GM12878 (cell line): ENCODE data around the gene DDX39A. TPM values are rescaled to one million over a fixed set of nuclear protein-coding genes. Genes with fewer than 3 reads are reported as not detected.

Source experiments
- ATAC-seq: fragments of 200-7000 bp; cut with Tn5 transposase; 3 replicates; pipeline ENCODE4 v1.9.1; 2020; ENCODE audit warnings: mild to moderate bottlenecking, moderate library complexity
- BruUV-seq: library from RNA; stranded (reverse); fragments of 400-500 nt; replicated peaks from 2 replicates; lab custom pipeline; 2021; lab: Mats Ljungman, UMichigan
- CTCF ChIA-PET: fragments of 300-600 bp; sonication (Branson Sonifier 250); formaldehyde crosslinking; extraction: SDS; loops from one replicate; lab custom pipeline; 2021; ENCODE audit warnings: inconsistent platforms; lab: Yijun Ruan, JAX
- POLR2A ChIA-PET: fragments of 350-600 bp; formaldehyde crosslinking; extraction: SDS; loops from one replicate; lab custom pipeline; 2021; ENCODE audit warnings: inconsistent platforms; lab: Charles Lee
- RAD21 ChIA-PET: fragments of 300-600 bp; sonication (Branson Sonifier 250); formaldehyde crosslinking; loops from one replicate; lab custom pipeline; 2023; ENCODE audit warnings: antibody characterized with exemption; ENCODE audit not compliant: unreplicated experiment; lab: Charles Lee
- SMC1A ChIA-PET: fragments of 300-600 bp; sonication (Branson Sonifier 250); formaldehyde crosslinking; loops from one replicate; lab custom pipeline; 2023; ENCODE audit not compliant: unreplicated experiment, uncharacterized antibody; lab: Charles Lee
- DNase-seq: peaks from one replicate; pipeline ENCODE4 v3.0.0-alpha.2; 2011; ENCODE audit warnings: low read depth, low spot score
- FAIRE-seq: peaks from 3 replicates; lab custom pipeline; 2011; peaks lifted over from hg19 to GRCh38; lab: Jason Lieb, UNC
- H2AFZ ChIP-seq: 2 replicates; pipeline ENCODE4 v1.6.0; 2011; ENCODE audit warnings: low read depth, low read length, control low read depth; ENCODE audit not compliant: control insufficient read depth
- H3K27ac ChIP-seq: 2 replicates; pipeline ENCODE4 v1.5.1; 2011; ENCODE audit warnings: control low read depth; ENCODE audit not compliant: control insufficient read depth, insufficient read depth
- H3K27me3 ChIP-seq, 2 experiments: replicated peaks in 1 of 2; 2 replicates each; pipeline versions ENCODE4 v1.6.0 to v1.6.1; 2011; ENCODE audit warnings: low read length in 1 of 2; ENCODE audit not compliant: control insufficient read depth in 2 of 2, insufficient read depth in 2 of 2
- H3K36me3 ChIP-seq, 2 experiments: 2 replicates each; pipeline ENCODE4 v1.5.1; 2011; ENCODE audit warnings: low read length in 1 of 2; ENCODE audit not compliant: control insufficient read depth in 2 of 2, insufficient read depth in 2 of 2
- H3K4me1 ChIP-seq: 2 replicates; pipeline ENCODE4 v1.6.1; 2011; ENCODE audit warnings: mild to moderate bottlenecking, low read length, moderate library complexity, mixed read lengths; ENCODE audit not compliant: control insufficient read depth, insufficient read depth
- H3K4me2 ChIP-seq: 2 replicates; pipeline ENCODE4 v1.6.0; 2011; ENCODE audit warnings: control low read depth; ENCODE audit not compliant: control insufficient read depth, insufficient read depth
- H3K4me3 ChIP-seq: fragments of 200-600 bp; sonication (generic); 2 replicates; pipeline ENCODE4 v1.5.1; 2016
- H3K79me2 ChIP-seq: 2 replicates; pipeline ENCODE4 v1.6.0; 2011; ENCODE audit warnings: low read length; ENCODE audit not compliant: control insufficient read depth, insufficient read depth
- H3K9ac ChIP-seq: 2 replicates; pipeline ENCODE4 v1.8.0; 2011; ENCODE audit warnings: low read length, control low read depth, mixed read lengths; ENCODE audit not compliant: control insufficient read depth, insufficient read depth
- H3K9me3 ChIP-seq: replicated peaks from 3 replicates; pipeline ENCODE4 v1.5.1; 2011; ENCODE audit warnings: mild to moderate bottlenecking, low read length; ENCODE audit not compliant: control insufficient read depth, insufficient read depth
- H4K20me1 ChIP-seq: 2 replicates; pipeline ENCODE4 v1.6.0; 2011; ENCODE audit not compliant: control insufficient read depth, insufficient read depth
- BMI1 ChIP-seq: fragments of 450-650 bp; IDR thresholded peaks from 2 replicates; pipeline ENCODE4 v1.6.1; 2016; ENCODE audit warnings: mild to moderate bottlenecking, moderate library complexity, borderline replicate concordance
- BRCA1 ChIP-seq: IDR thresholded peaks from 2 replicates; pipeline ENCODE4 v1.6.1; 2011; ENCODE audit warnings: low read depth, low read length, improper control_type of control experiment
- CBFB ChIP-seq: IDR thresholded peaks from 2 replicates; pipeline ENCODE4 v1.6.1; 2016; ENCODE audit warnings: antibody characterized with exemption, low read depth
- CEBPB ChIP-seq, 2 experiments: fragments of 150-350 bp in 1 of 2; IDR thresholded peaks; 2 replicates each; pipeline ENCODE4 v1.6.1; 2012 to 2014; ENCODE audit warnings: low read depth in 2 of 2, low read length in 2 of 2, borderline replicate concordance in 1 of 2, inconsistent platforms in 1 of 2
- CTCF ChIP-seq, 3 experiments: IDR thresholded peaks in 2 of 3; conservative IDR thresholded peaks in 1 of 3; 2 replicates each; pipeline ENCODE4 v1.5.1; 2011; ENCODE audit warnings: low read depth in 3 of 3, low read length in 3 of 3, mild to moderate bottlenecking in 3 of 3, control low read depth in 2 of 3, moderate library complexity in 2 of 3, inconsistent platforms in 1 of 3, mixed read lengths in 1 of 3; ENCODE audit not compliant: control insufficient read depth in 2 of 3, insufficient read depth in 1 of 3; ENCODE audit errors: extremely low read depth in 1 of 3
- EED ChIP-seq: sonication (generic); IDR thresholded peaks from 2 replicates; pipeline ENCODE4 v1.6.1; 2016; ENCODE audit warnings: antibody characterized with exemption, low read depth
- HDAC2 ChIP-seq: fragments of 200-600 bp; sonication (generic); IDR thresholded peaks from 2 replicates; pipeline ENCODE4 v1.6.1; 2017
- NRF1 ChIP-seq: conservative IDR thresholded peaks from 2 replicates; pipeline ENCODE4 v1.6.1; 2011; ENCODE audit warnings: mild to moderate bottlenecking, low read depth, low read length, improper control_type of control experiment
- POLR2A ChIP-seq: IDR thresholded peaks from 2 replicates; pipeline ENCODE4 v1.6.1; 2011; ENCODE audit warnings: low read depth, mild to moderate bottlenecking, low read length
- SMAD5 ChIP-seq: IDR thresholded peaks from 2 replicates; pipeline ENCODE4 v1.6.1; 2016; ENCODE audit warnings: antibody characterized with exemption, low read depth
- SP1 ChIP-seq: IDR thresholded peaks from one replicate; pipeline ENCODE4 v1.6.1; 2011; ENCODE audit warnings: low read depth, low read length
- SRF ChIP-seq, 2 experiments: IDR thresholded peaks; 2 replicates each; pipeline ENCODE4 v1.6.1; 2011; ENCODE audit warnings: low read depth in 2 of 2, low read length in 2 of 2, mild to moderate bottlenecking in 1 of 2, moderate library complexity in 1 of 2
- TARDBP ChIP-seq: IDR thresholded peaks from 2 replicates; pipeline ENCODE4 v1.6.1; 2016; ENCODE audit warnings: borderline replicate concordance
- ZNF274 ChIP-seq: IDR thresholded peaks from one replicate; pipeline ENCODE4 v1.8.0; 2011; ENCODE audit not compliant: insufficient read length, insufficient read depth
- WGBS: methylation state at CpG from one replicate; pipeline ENCODE4 v1.1.6; 2016; ENCODE audit warnings: low lambda C conversion rate; ENCODE audit not compliant: insufficient replicate concordance, insufficient coverage; ENCODE audit errors: missing lambda C conversion rate; 5-methylcytosine and 5-hydroxymethylcytosine counted together
- in situ Hi-C: fragments of 300-500 bp; cut with MboI; formaldehyde crosslinking; loops from 9 replicates; pipeline ENCODE4 v1.14.3; 2018; ENCODE audit warnings: mixed read lengths
- intact Hi-C: fragments of 100-400 bp; cut with micrococcal nuclease; formaldehyde crosslinking; loops from one replicate; pipeline ENCODE4 v1.14.2; 2022; ENCODE audit not compliant: unreplicated experiment
- polyA plus RNA-seq, 11 experiments: library from polyadenylated mRNA; depleted of rRNA in 4 of 11; unstranded in 6 of 11; stranded (reverse) in 5 of 11; fragments of >200 nt; fragmentation: Nextera tagmentation in 4 of 11; fragmentation: Illumina TruSeq in 1 of 11; extraction: Ambion mirVana in 4 of 11; extraction: Trizol in 1 of 11; gene quantifications; 1 replicate in 1 of 11; 2 replicates in 10 of 11; pipeline versions ENCODE4 v1.2.1 to v1.2.3, GENCODE V29; 2011 to 2016; ENCODE audit warnings: inconsistent platforms in 2 of 11, missing spikeins in 2 of 11, low read depth in 1 of 11
- total RNA-seq, 4 experiments: library from RNA; depleted of rRNA in 3 of 4; stranded (reverse); fragments of >200 nt in 3 of 4; fragmentation: Illumina TruSeq in 1 of 4; extraction: Trizol in 1 of 4; gene quantifications; 2 replicates each; pipeline versions ENCODE4 v1.2.1 to v1.2.3, GENCODE V29; 2013 to 2021
- TF ChIP-seq, protein P1 (sequence below): fragments of 450-650 bp; IDR thresholded peaks from 2 replicates; pipeline ENCODE4 v1.6.1; 2017; ENCODE audit warnings: mild to moderate bottlenecking
- TF ChIP-seq, protein P2 (sequence below): fragments of 450-650 bp; formaldehyde crosslinking; IDR thresholded peaks from 2 replicates; pipeline ENCODE4 v1.4.0; 2020; ENCODE audit warnings: mild to moderate bottlenecking, moderate library complexity

DDX39A gene
- total and polyA plus RNA-seq, 10 of the 15 experiments (the other 5 are each of a cell fraction or from before 2014, with no cell fraction given), result 113 to 378 (median 224) TPM

GRCh38 chr19:14390548-14390947 lies 28.6 kb downstream of the DDX39A start:
- ATAC-seq (no peak), DNase-seq (no peak), FAIRE-seq (no peak)
- RAD21 ChIA-PET, result no interaction called here
- SMC1A ChIA-PET, result interaction anchor here (1.2 kb wide), 1 partner anchor 14 kb away, joined by 3 read pairs; no protein-coding TSS in a partner anchor
- no peaks in the 10 kb centered on the region for H3K4me1 ChIP-seq
- H2AFZ ChIP-seq, result no peak overlapping the region
- WGBS, result 98% methylated on average over 5 of the region's 5 CpGs
- H3K27me3 ChIP-seq, result no peaks in the 10 kb centered on the region
- H3K9ac ChIP-seq, result no peak overlapping the region
- CTCF ChIA-PET, result no interaction called here
- no peaks in the 10 kb centered on the region for H3K9me3 ChIP-seq
- intact Hi-C loops, result no loop called here
- H3K36me3 ChIP-seq, result peaks cover 21 to 24% of the 10 kb centered on the region in 2 experiments; a peak in 3 of 4 replicates
- H3K79me2 ChIP-seq, result peaks cover 10% of the 10 kb centered on the region
- in situ Hi-C loops, result no loop called here
- H4K20me1 ChIP-seq, result no peaks in the 10 kb centered on the region
- BruUV-seq, result no TSS peak
- H3K4me3 ChIP-seq, result no peak overlapping the region
- POLR2A ChIA-PET, result no interaction called here
- H3K4me2 ChIP-seq, result no peak overlapping the region
- H3K27ac ChIP-seq, result no peak overlapping the region
- no peak for TF ChIP-seq SP1
- no peak for TF ChIP-seq CEBPB (IDR thresholded peaks at IDR 0.05; ENCODE audit: borderline replicate concordance in 1 of 2, low read depth in 2 of 2, low read length in 2 of 2)
- no peak for TF ChIP-seq NRF1
- TF ChIP-seq, protein P1, sequence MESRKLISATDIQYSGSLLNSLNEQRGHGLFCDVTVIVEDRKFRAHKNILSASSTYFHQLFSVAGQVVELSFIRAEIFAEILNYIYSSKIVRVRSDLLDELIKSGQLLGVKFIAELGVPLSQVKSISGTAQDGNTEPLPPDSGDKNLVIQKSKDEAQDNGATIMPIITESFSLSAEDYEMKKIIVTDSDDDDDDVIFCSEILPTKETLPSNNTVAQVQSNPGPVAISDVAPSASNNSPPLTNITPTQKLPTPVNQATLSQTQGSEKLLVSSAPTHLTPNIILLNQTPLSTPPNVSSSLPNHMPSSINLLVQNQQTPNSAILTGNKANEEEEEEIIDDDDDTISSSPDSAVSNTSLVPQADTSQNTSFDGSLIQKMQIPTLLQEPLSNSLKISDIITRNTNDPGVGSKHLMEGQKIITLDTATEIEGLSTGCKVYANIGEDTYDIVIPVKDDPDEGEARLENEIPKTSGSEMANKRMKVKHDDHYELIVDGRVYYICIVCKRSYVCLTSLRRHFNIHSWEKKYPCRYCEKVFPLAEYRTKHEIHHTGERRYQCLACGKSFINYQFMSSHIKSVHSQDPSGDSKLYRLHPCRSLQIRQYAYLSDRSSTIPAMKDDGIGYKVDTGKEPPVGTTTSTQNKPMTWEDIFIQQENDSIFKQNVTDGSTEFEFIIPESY, result no peak
- TF ChIP-seq SRF (IDR thresholded peaks at IDR 0.05; ENCODE audit: low read depth in 2 of 2, low read length in 2 of 2), result no peak
- TF ChIP-seq EED, result no peak
- TF ChIP-seq SMAD5, result no peak
- TF ChIP-seq, protein P2, sequence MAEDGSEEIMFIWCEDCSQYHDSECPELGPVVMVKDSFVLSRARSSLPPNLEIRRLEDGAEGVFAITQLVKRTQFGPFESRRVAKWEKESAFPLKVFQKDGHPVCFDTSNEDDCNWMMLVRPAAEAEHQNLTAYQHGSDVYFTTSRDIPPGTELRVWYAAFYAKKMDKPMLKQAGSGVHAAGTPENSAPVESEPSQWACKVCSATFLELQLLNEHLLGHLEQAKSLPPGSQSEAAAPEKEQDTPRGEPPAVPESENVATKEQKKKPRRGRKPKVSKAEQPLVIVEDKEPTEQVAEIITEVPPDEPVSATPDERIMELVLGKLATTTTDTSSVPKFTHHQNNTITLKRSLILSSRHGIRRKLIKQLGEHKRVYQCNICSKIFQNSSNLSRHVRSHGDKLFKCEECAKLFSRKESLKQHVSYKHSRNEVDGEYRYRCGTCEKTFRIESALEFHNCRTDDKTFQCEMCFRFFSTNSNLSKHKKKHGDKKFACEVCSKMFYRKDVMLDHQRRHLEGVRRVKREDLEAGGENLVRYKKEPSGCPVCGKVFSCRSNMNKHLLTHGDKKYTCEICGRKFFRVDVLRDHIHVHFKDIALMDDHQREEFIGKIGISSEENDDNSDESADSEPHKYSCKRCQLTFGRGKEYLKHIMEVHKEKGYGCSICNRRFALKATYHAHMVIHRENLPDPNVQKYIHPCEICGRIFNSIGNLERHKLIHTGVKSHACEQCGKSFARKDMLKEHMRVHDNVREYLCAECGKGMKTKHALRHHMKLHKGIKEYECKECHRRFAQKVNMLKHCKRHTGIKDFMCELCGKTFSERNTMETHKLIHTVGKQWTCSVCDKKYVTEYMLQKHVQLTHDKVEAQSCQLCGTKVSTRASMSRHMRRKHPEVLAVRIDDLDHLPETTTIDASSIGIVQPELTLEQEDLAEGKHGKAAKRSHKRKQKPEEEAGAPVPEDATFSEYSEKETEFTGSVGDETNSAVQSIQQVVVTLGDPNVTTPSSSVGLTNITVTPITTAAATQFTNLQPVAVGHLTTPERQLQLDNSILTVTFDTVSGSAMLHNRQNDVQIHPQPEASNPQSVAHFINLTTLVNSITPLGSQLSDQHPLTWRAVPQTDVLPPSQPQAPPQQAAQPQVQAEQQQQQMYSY, result no peak
- no peak for TF ChIP-seq CTCF (IDR thresholded peaks at IDR 0.05 in 2 of 3, conservative IDR thresholded peaks at IDR 0.05 in 1 of 3; ENCODE audit: control insufficient read depth in 2 of 3, extremely low read depth in 1 of 3, insufficient read depth in 1 of 3, low read depth in 3 of 3, low read length in 3 of 3)
- no peak for TF ChIP-seq POLR2A
- TF ChIP-seq CBFB, result no peak
- no peak for TF ChIP-seq HDAC2
- no peak for TF ChIP-seq BRCA1
- no peak for TF ChIP-seq ZNF274
- no peak for TF ChIP-seq BMI1
- TF ChIP-seq TARDBP, result no peak
- TF ChIP-seq, all 136 proteins: peak for 0
